GM21447 (cell line): ENCODE measurements around the gene NRXN2.

Experiments used
- ATAC-seq: cut with Tn5 transposase; IDR thresholded peaks from one replicate; pipeline ENCODE4 v1.9.1; 2021; ENCODE audit not compliant: unreplicated experiment

NRXN2 gene

GRCh38 chr11:64594159-64594939, 128.6 kb downstream of the NRXN2 start:
- ATAC-seq = no peak

- ATAC-seq = no peak
Measured at GRCh38 chr11:64593156-64594105, 129.6 kb downstream of the NRXN2 start.

GRCh38 chr11:64592656-64593055, 130.3 kb downstream of the NRXN2 start:
- ATAC-seq = no peak

GRCh38 chr11:64592234-64592615, 130.8 kb downstream of the NRXN2 start:
- ATAC-seq = no peak

- ATAC-seq = no peak
Measured at GRCh38 chr11:64591257-64592233, 131.5 kb downstream of the NRXN2 start.

- ATAC-seq = no peak
Measured at GRCh38 chr11:64590763-64591221, 132.2 kb downstream of the NRXN2 start, which contains the start of gene SLC22A12. Gene SLC22A12, plus strand, starts transcription at chr11:64591220. Its CDS starts 337 bp downstream, at chr11:64591557.

GRCh38 chr11:64588701-64589100, 134.3 kb downstream of the NRXN2 start:
- ATAC-seq = no peak

- no peak for ATAC-seq
Measured at GRCh38 chr11:64586366-64586765, 136.6 kb downstream of the NRXN2 start.

GRCh38 chr11:64585150-64585549, 137.8 kb downstream of the NRXN2 start:
- no peak for ATAC-seq

GRCh38 chr11:64583296-64584262, 139.4 kb downstream of the NRXN2 start:
- ATAC-seq = no peak

GRCh38 chr11:64582885-64583284, 140.1 kb downstream of the NRXN2 start:
- no peak for ATAC-seq

GRCh38 chr11:64581057-64581523, 141.9 kb downstream of the NRXN2 start:
- no peak for ATAC-seq

- ATAC-seq = no peak
Measured at GRCh38 chr11:64580412-64580811, 142.6 kb downstream of the NRXN2 start.

- no peak for ATAC-seq
Measured at GRCh38 chr11:64577202-64577601, 145.8 kb downstream of the NRXN2 start.

- ATAC-seq = no peak
Measured at GRCh38 chr11:64572143-64572542, 150.9 kb downstream of the NRXN2 start.

GRCh38 chr11:64571410-64572091, 151.4 kb downstream of the NRXN2 start:
- no peak for ATAC-seq

GRCh38 chr11:64571050-64571409, 152.0 kb downstream of the NRXN2 start:
- ATAC-seq = no peak

GRCh38 chr11:64570341-64570740, 152.7 kb downstream of the NRXN2 start:
- ATAC-seq = no peak
